Testis (tissue), 2 donors: Measurements from ENCODE around the gene NUCKS1.

Experiments
- CTCF ChIP-seq, 3 experiments: fragments of 450-650 bp in 2 of 3; fragments of 200-600 bp in 1 of 3; sonication (generic) in 1 of 3; IDR thresholded peaks; one replicate each; pipeline ENCODE4 v1.5.1; 2016 to 2019; ENCODE audit warnings: antibody characterized with exemption in 3 of 3, mild to moderate bottlenecking in 2 of 3, moderate library complexity in 1 of 3
- POLR2A ChIP-seq: fragments of 450-650 bp; IDR thresholded peaks from one replicate; pipeline ENCODE4 v1.6.1; 2017; ENCODE audit warnings: antibody characterized with exemption, mild to moderate bottlenecking, moderate library complexity

GRCh38 chr1:205670611-205671430, 79.2 kb downstream of the NUCKS1 start:
- TF ChIP-seq CTCF (IDR thresholded peaks at IDR 0.05) (no peak), POLR2A (no peak)
